BJ (cell line): Measurements from ENCODE around the gene PRKCQ. TPM values are rescaled to one million over a fixed set of nuclear protein-coding genes. Genes with fewer than 3 reads are reported as not detected.

Source experiments
- CTCF ChIA-PET: fragments of 350-600 bp; formaldehyde crosslinking; extraction: SDS; loops from one replicate; lab custom pipeline; 2021; ENCODE audit warnings: antibody characterized with exemption, inconsistent platforms; lab: Yijun Ruan, JAX
- POLR2A ChIA-PET: fragments of 300-600 bp; sonication (Branson Sonifier 250); formaldehyde crosslinking; extraction: SDS; loops from one replicate; lab custom pipeline; 2021; ENCODE audit warnings: antibody characterized with exemption; lab: Charles Lee
- DNase-seq: peaks from one replicate; pipeline ENCODE4 v3.0.0-alpha.2; 2011; ENCODE audit warnings: low read depth
- H3K27me3 ChIP-seq: 2 replicates; pipeline ENCODE4 v1.6.0; 2011; ENCODE audit warnings: low read length; ENCODE audit not compliant: control insufficient read depth, insufficient read depth
- H3K36me3 ChIP-seq: 2 replicates; pipeline ENCODE4 v1.5.1; 2011; ENCODE audit warnings: low read length; ENCODE audit not compliant: control insufficient read depth, insufficient read depth
- H3K4me3 ChIP-seq: 2 replicates; pipeline ENCODE4 v1.5.1; 2011; ENCODE audit warnings: low read depth, mild to moderate bottlenecking, control low read depth, low read length
- CTCF ChIP-seq: IDR thresholded peaks from 2 replicates; pipeline ENCODE4 v1.5.1; 2011; ENCODE audit warnings: low read depth, mild to moderate bottlenecking, control low read depth, inconsistent platforms, low read length, moderate library complexity; ENCODE audit not compliant: insufficient read depth
- polyA plus RNA-seq: library from polyadenylated mRNA; depleted of rRNA; stranded (reverse); fragments of >200 nt; gene quantifications from 2 replicates; pipeline ENCODE4 v1.2.3, GENCODE V29; 2011

Gene PRKCQ
- polyA plus RNA-seq, 1 experiment: 0.06 TPM

- no peaks in the 10 kb centered on the region for H3K36me3 ChIP-seq
- no peak for DNase-seq
- no peak for TF ChIP-seq CTCF
- H3K4me3 ChIP-seq: no peak overlapping the region
- no peaks in the 10 kb centered on the region for H3K27me3 ChIP-seq
- ChIA-PET CTCF (no interaction called here), POLR2A (no interaction called here)
These were observed 81.3 kb downstream of the PRKCQ start for GRCh38 chr10:6498771-6499170.

GRCh38 chr10:6497620-6498019 is 82.5 kb downstream of the PRKCQ start:
- H3K36me3 ChIP-seq: no peaks in the 10 kb centered on the region

GRCh38 chr10:6494936-6495592 is 85.0 kb downstream of the PRKCQ start:
- no peaks in the 10 kb centered on the region for H3K36me3 ChIP-seq
- no peaks in the 10 kb centered on the region for H3K27me3 ChIP-seq
- TF ChIP-seq CTCF: no peak
- ChIA-PET CTCF (no interaction called here), POLR2A (no interaction called here)
- no peak overlapping the region for H3K4me3 ChIP-seq
- DNase-seq: no peak

More at GRCh38 chr10:6497620-6498019, 82.5 kb downstream of the PRKCQ start:
- no peak for TF ChIP-seq CTCF
- CTCF ChIA-PET: interaction anchor here (0.6 to 0.7 kb wide), 2 partner anchors 17 to 1576 kb away, joined by 3 read pairs; no protein-coding TSS in a partner anchor
- H3K27me3 ChIP-seq: no peaks in the 10 kb centered on the region
- no peak for DNase-seq
- POLR2A ChIA-PET: no interaction called here
- no peak overlapping the region for H3K4me3 ChIP-seq

GRCh38 chr10:6494442-6494819 is 85.6 kb downstream of the PRKCQ start:
- no peak overlapping the region for H3K4me3 ChIP-seq
- ChIA-PET CTCF (no interaction called here), POLR2A (no interaction called here)
- no peak for TF ChIP-seq CTCF
- no peak for DNase-seq
- H3K27me3 ChIP-seq: no peaks in the 10 kb centered on the region
- H3K36me3 ChIP-seq: no peaks in the 10 kb centered on the region

GRCh38 chr10:6493521-6494441 is 86.3 kb downstream of the PRKCQ start:
- CTCF ChIA-PET: no interaction called here
- Histone ChIP-seq H3K36me3 (no peaks in the 10 kb centered on the region), H3K4me3 (no peak overlapping the region), H3K27me3 (no peaks in the 10 kb centered on the region)
- POLR2A ChIA-PET: no interaction called here
- no peak for DNase-seq
- no peak for TF ChIP-seq CTCF
